Activated T-helper 1 cell treated with anti-CD3 and anti-CD28 coated beads, Interleukin-12 subunit alpha, Interleukin-12 subunit beta, Interleukin-2, Interleukin-4 antibody, amounts not matched to agents 30 ng/mL and 10 ng/mL and 1 ng/mL, durations not matched to agents 14 hours and 24 hours and 36 hours (primary cell): ENCODE results near the gene CADM3. TPM values are rescaled to one million over a fixed set of nuclear protein-coding genes. Genes with fewer than 3 reads are reported as not detected.

Experiments used
- DNase-seq: peaks from one replicate; pipeline ENCODE4 v3.0.0; 2021; ENCODE audit warnings: low spot score
- H3K27ac Mint-ChIP-seq: one replicate; pipeline ENCODE4 v1.8.0; 2021; ENCODE audit warnings: mild to moderate bottlenecking, mixed read lengths
- H3K27me3 Mint-ChIP-seq: one replicate; pipeline ENCODE4 v1.8.0; 2022; ENCODE audit warnings: mild to moderate bottlenecking, moderate library complexity, mixed read lengths; ENCODE audit not compliant: insufficient read depth
- H3K36me3 Mint-ChIP-seq: one replicate; pipeline ENCODE4 v1.8.0; 2021; ENCODE audit warnings: low read depth, mixed read lengths
- H3K4me1 Mint-ChIP-seq: one replicate; pipeline ENCODE4 v1.8.0; 2021; ENCODE audit warnings: low read depth, mixed read lengths
- H3K4me3 Mint-ChIP-seq: one replicate; pipeline ENCODE4 v1.8.0; 2021; ENCODE audit warnings: mild to moderate bottlenecking, moderate library complexity, mixed read lengths
- H3K9me3 Mint-ChIP-seq: one replicate; pipeline ENCODE4 v1.8.0; 2021; ENCODE audit warnings: mixed read lengths
- intact Hi-C: fragments of 100-400 bp; cut with micrococcal nuclease; formaldehyde crosslinking; loops from one replicate; pipeline ENCODE4 v1.15.1; 2024
- total RNA-seq: library from RNA; stranded (reverse); gene quantifications from 2 replicates; pipeline ENCODE4 v1.2.3, GENCODE V29; 2022

CADM3 gene
- total RNA-seq, 1 donor from 2014 or later: not detected

- H3K27me3 Mint-ChIP-seq: peaks cover 4% of the 10 kb centered on the region
- H3K4me1 Mint-ChIP-seq: no peaks in the 10 kb centered on the region
- no peak overlapping the region for H3K4me3 Mint-ChIP-seq
- intact Hi-C loops: loop anchor here (10.0 kb wide), 1 partner anchor 1014 kb away; no protein-coding TSS in a partner anchor
- no peaks in the 10 kb centered on the region for H3K9me3 Mint-ChIP-seq
- no peak overlapping the region for H3K27ac Mint-ChIP-seq
- no peak for DNase-seq
- H3K36me3 Mint-ChIP-seq: no peaks in the 10 kb centered on the region
Measured at GRCh38 chr1:159218649-159219636, 47.5 kb downstream of the CADM3 start.

GRCh38 chr1:159222075-159222865 is 50.9 kb downstream of the CADM3 start:
- Mint-ChIP-seq H3K27me3 (no peaks in the 10 kb centered on the region), H3K4me1 (no peaks in the 10 kb centered on the region)

DNA sequence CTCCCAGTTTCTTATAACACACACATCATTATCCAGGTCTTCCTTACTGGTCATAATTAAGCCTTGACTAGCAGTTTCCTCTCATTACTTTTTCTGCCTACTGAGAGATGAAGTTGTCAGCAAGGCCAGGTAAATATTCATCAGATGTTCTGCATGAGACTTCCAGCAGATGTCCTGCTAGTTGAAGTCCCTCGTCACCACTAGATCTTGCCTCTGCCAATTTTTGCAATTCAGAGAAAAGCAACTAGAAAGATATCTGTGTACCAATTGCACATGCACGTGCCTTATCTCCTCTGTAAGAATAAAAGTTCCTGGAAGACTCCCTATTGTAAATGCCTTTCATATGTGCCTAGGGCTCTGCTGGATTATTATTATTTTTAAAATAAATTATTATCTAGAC is 51.6 kb downstream of the CADM3 start:
- no peak for DNase-seq
- H3K27ac Mint-ChIP-seq: no peak overlapping the region
- no peaks in the 10 kb centered on the region for H3K27me3 Mint-ChIP-seq
- no peaks in the 10 kb centered on the region for H3K36me3 Mint-ChIP-seq
- intact Hi-C loops: no loop called here
- H3K4me3 Mint-ChIP-seq: no peak overlapping the region
- no peaks in the 10 kb centered on the region for H3K4me1 Mint-ChIP-seq
- H3K9me3 Mint-ChIP-seq: no peaks in the 10 kb centered on the region

More at GRCh38 chr1:159222075-159222865, 50.9 kb downstream of the CADM3 start:
- intact Hi-C loops: no loop called here
- no peaks in the 10 kb centered on the region for H3K9me3 Mint-ChIP-seq
- no peaks in the 10 kb centered on the region for H3K36me3 Mint-ChIP-seq
- H3K4me3 Mint-ChIP-seq: no peak overlapping the region
- no peak for DNase-seq
- no peak overlapping the region for H3K27ac Mint-ChIP-seq

- Mint-ChIP-seq H3K4me1 (no peaks in the 10 kb centered on the region), H3K36me3 (no peaks in the 10 kb centered on the region), H3K9me3 (no peaks in the 10 kb centered on the region), H3K27ac (no peak overlapping the region), H3K4me3 (no peak overlapping the region), H3K27me3 (no peaks in the 10 kb centered on the region)
- DNase-seq: no peak
- intact Hi-C loops: no loop called here
Measured at GRCh38 chr1:159228554-159228953, 57.1 kb downstream of the CADM3 start.

- no peak for DNase-seq
- Mint-ChIP-seq H3K9me3 (no peaks in the 10 kb centered on the region), H3K4me3 (no peak overlapping the region), H3K36me3 (no peaks in the 10 kb centered on the region), H3K4me1 (no peaks in the 10 kb centered on the region), H3K27me3 (no peaks in the 10 kb centered on the region), H3K27ac (no peak overlapping the region)
- intact Hi-C loops: no loop called here
Measured at GRCh38 chr1:159229260-159229885, 58.0 kb downstream of the CADM3 start.

DNA sequence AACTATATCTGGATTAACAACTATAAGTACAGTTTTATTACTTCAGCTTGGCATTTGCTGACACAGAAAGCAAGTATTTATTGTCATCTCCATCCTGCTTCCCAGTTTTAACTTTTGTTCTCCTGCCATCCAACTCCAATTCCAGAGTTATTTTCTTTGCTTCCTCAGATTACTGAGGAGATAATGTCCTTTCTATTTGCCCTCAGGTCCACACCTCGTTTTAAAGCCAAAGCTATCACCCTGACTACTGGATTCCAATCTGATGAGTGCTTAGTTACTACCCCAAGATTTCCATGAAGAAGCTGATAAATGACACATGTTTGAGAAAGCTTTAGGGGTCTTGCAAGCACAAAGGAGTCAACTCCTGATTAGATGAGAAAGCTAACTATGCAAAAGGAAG is 58.5 kb downstream of the CADM3 start:
- DNase-seq: no peak
- no peaks in the 10 kb centered on the region for H3K4me1 Mint-ChIP-seq
- H3K27ac Mint-ChIP-seq: no peak overlapping the region
- H3K27me3 Mint-ChIP-seq: no peaks in the 10 kb centered on the region
- no peaks in the 10 kb centered on the region for H3K36me3 Mint-ChIP-seq
- H3K9me3 Mint-ChIP-seq: no peaks in the 10 kb centered on the region
- no peak overlapping the region for H3K4me3 Mint-ChIP-seq
- intact Hi-C loops: no loop called here

GRCh38 chr1:159239551-159240220 is 68.3 kb downstream of the CADM3 start:
- intact Hi-C loops: no loop called here
- H3K4me3 Mint-ChIP-seq: no peak overlapping the region
- no peaks in the 10 kb centered on the region for H3K9me3 Mint-ChIP-seq
- no peaks in the 10 kb centered on the region for H3K4me1 Mint-ChIP-seq
- no peak overlapping the region for H3K27ac Mint-ChIP-seq
- DNase-seq: no peak
- H3K27me3 Mint-ChIP-seq: peaks cover 3% of the 10 kb centered on the region
- no peaks in the 10 kb centered on the region for H3K36me3 Mint-ChIP-seq

GRCh38 chr1:159247266-159247665 is 75.9 kb downstream of the CADM3 start:
- no peaks in the 10 kb centered on the region for H3K4me1 Mint-ChIP-seq
- no peak overlapping the region for H3K27ac Mint-ChIP-seq
- intact Hi-C loops: no loop called here
- H3K36me3 Mint-ChIP-seq: no peaks in the 10 kb centered on the region
- no peaks in the 10 kb centered on the region for H3K9me3 Mint-ChIP-seq
- DNase-seq: no peak
- peaks cover 3% of the 10 kb centered on the region for H3K27me3 Mint-ChIP-seq
- no peak overlapping the region for H3K4me3 Mint-ChIP-seq

GRCh38 chr1:159248311-159248710 is 76.9 kb downstream of the CADM3 start:
- no peaks in the 10 kb centered on the region for H3K4me1 Mint-ChIP-seq
- DNase-seq: no peak
- H3K27me3 Mint-ChIP-seq: peaks cover 3% of the 10 kb centered on the region

DNA sequence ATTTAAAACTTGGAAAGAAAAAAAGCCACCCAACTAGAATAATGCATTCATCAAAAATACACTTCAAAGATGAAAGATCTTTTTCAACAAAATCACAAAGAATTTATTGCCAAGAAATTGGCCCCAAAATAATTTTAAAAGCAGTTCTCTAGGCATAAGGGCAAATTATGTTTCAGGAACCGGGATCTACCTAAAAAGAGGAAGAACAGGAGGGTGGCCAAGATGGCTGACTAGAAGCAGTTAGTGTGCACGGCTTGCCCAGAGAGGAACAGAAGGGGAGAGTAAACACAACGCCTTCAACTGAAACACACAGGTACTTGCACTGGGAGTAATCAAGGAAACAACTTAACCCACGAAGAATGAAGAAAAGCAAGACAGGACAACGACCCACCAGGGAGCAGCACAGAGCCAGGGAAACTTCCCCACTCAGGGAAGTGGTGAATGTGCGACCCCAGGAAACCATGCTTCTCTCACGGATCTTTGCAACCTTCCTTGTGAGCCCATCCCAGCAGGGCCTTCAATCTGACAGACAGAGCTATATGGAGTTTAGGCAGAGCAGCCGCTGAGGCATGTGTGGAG is 79.3 kb downstream of the CADM3 start:
- Mint-ChIP-seq H3K4me1 (no peaks in the 10 kb centered on the region), H3K4me3 (no peak overlapping the region), H3K36me3 (no peaks in the 10 kb centered on the region), H3K27ac (no peak overlapping the region), H3K9me3 (no peaks in the 10 kb centered on the region), H3K27me3 (peaks cover 3% of the 10 kb centered on the region)
- DNase-seq: no peak
- intact Hi-C loops: no loop called here

More at GRCh38 chr1:159248311-159248710, 76.9 kb downstream of the CADM3 start:
- Mint-ChIP-seq H3K4me3 (no peak overlapping the region), H3K9me3 (no peaks in the 10 kb centered on the region), H3K36me3 (no peaks in the 10 kb centered on the region), H3K27ac (no peak overlapping the region)
- intact Hi-C loops: no loop called here
